Adipose tissue (tissue), 3 donors: ENCODE measurements around the gene PRDM5. TPM values are rescaled to one million over a fixed set of nuclear protein-coding genes. Genes with fewer than 3 reads are reported as not detected.

Experiments used
- H3K27ac ChIP-seq: one replicate; pipeline ENCODE4 v1.5.1; 2013; ENCODE audit warnings: low read depth, low read length
- WGBS, 3 donors: extraction: QIAGEN DNeasy Blood & Tissue Kit; methylation state at CpG; one replicate each; pipeline ENCODE4 v1.1.7; 2013; 5-methylcytosine and 5-hydroxymethylcytosine counted together
- polyA plus RNA-seq, 3 donors: library from polyadenylated mRNA; stranded (reverse); fragments of 200-250 nt; gene quantifications; one replicate each; pipeline ENCODE4 v1.2.3, GENCODE V29; 2013
- donor health status: healthy with polysubstance abuse.
- donor health status: Bipolar disorder and iron deficiency.
- donor health status: healthy.

The PRDM5 gene
- 1 to 10 TPM; 2.0 to 5.1 (median 3.0) TPM for polyA plus RNA-seq

GRCh38 chr4:120922381-120923206 is at the start of gene PRDM5:
PRDM5 (minus strand) TSS chr4:120922726; CDS start chr4:120922608, 118 bp downstream.
- peak within 1 kb of the TSS; percentile 66 for H3K27ac ChIP-seq
- 0 to 1% (median 1%) methylated on average over 70 to 86 of the region's 86 CpGs for WGBS, 3 donors

- 31 to 68% (median 63%) methylated on average over 1 of the region's 1 CpG for WGBS, 3 donors
- no peak overlapping the region for H3K27ac ChIP-seq
These were observed 49.4 kb upstream of the PRDM5 start for GRCh38 chr4:120971884-120972283.

GRCh38 chr4:120965938-120966337 is 43.4 kb upstream of the PRDM5 start:
- no peak overlapping the region for H3K27ac ChIP-seq
- 58 to 75% (median 75%) methylated on average over 4 of the region's 4 CpGs for WGBS, 3 donors

- 48 to 67% (median 56%) methylated on average over 1 of the region's 1 CpG for WGBS, 3 donors
- no peak overlapping the region for H3K27ac ChIP-seq
These were observed 42.1 kb upstream of the PRDM5 start for GRCh38 chr4:120964596-120964995.

- no peak overlapping the region for H3K27ac ChIP-seq
- 83 to 88% (median 84%) methylated on average over 4 of the region's 4 CpGs for WGBS, 3 donors
These were observed 40.9 kb upstream of the PRDM5 start for GRCh38 chr4:120963449-120963848.

- WGBS, 3 donors = 48 to 50% (median 50%) methylated on average over 2 of the region's 2 CpGs
These were observed 38.2 kb upstream of the PRDM5 start for GRCh38 chr4:120960656-120961267.

GRCh38 chr4:120948382-120948781 is 25.9 kb upstream of the PRDM5 start:
- WGBS, 3 donors = 56 to 72% (median 56%) methylated on average over 4 of the region's 4 CpGs
- H3K27ac ChIP-seq = no peak overlapping the region

More at GRCh38 chr4:120960656-120961267, 38.2 kb upstream of the PRDM5 start:
- no peak overlapping the region for H3K27ac ChIP-seq

GRCh38 chr4:120942776-120943175 is 20.2 kb upstream of the PRDM5 start:
- WGBS, 3 donors = 36 to 72% (median 58%) methylated on average over 3 of the region's 3 CpGs
- no peak overlapping the region for H3K27ac ChIP-seq

GRCh38 chr4:120940547-120940946 is 18.0 kb upstream of the PRDM5 start:
- WGBS, 3 donors = 79 to 96% (median 94%) methylated on average over 2 of the region's 2 CpGs
- H3K27ac ChIP-seq = no peak overlapping the region

- H3K27ac ChIP-seq = no peak overlapping the region
These were observed 17.2 kb upstream of the PRDM5 start for GRCh38 chr4:120939693-120940092.

- WGBS, 3 donors = 16 to 80% (median 75%) methylated on average over 1 of the region's 1 CpG
- H3K27ac ChIP-seq = no peak overlapping the region
These were observed 7.3 kb upstream of the PRDM5 start for GRCh38 chr4:120929847-120930246.

GRCh38 chr4:120927801-120928409 is 5.4 kb upstream of the PRDM5 start:
- no peak overlapping the region for H3K27ac ChIP-seq

- WGBS, 3 donors = 92 to 99% (median 94%) methylated on average over 3 of the region's 3 CpGs
- H3K27ac ChIP-seq = no peak overlapping the region
These were observed 4.0 kb upstream of the PRDM5 start for GRCh38 chr4:120926358-120927025.

- no peak overlapping the region for H3K27ac ChIP-seq
- 86 to 93% (median 91%) methylated on average over 3 of the region's 3 CpGs for WGBS, 3 donors
These were observed 2.4 kb upstream of the PRDM5 start for GRCh38 chr4:120924931-120925330.

GRCh38 chr4:120923207-120923522 is 639 bp upstream of the PRDM5 start:
- WGBS, 3 donors = 10 to 18% (median 13%) methylated on average over 12 of the region's 12 CpGs
- H3K27ac ChIP-seq = no peak overlapping the region

- WGBS, 3 donors = 2 to 5% (median 3%) methylated on average over 45 to 51 of the region's 51 CpGs
These were observed 808 bp downstream of the PRDM5 start for GRCh38 chr4:120921456-120922380.

GRCh38 chr4:120920666-120921065 is 1.9 kb downstream of the PRDM5 start:
- 45 to 85% (median 84%) methylated on average over 2 of the region's 2 CpGs for WGBS, 3 donors
- H3K27ac ChIP-seq = no peak overlapping the region

More at GRCh38 chr4:120921456-120922380, 808 bp downstream of the PRDM5 start:
- peak overlapping the region; percentile 66 for H3K27ac ChIP-seq

- H3K27ac ChIP-seq = peak overlapping the region; percentile 6
- WGBS, 3 donors = 65 to 100% (median 92%) methylated on average over 1 of the region's 1 CpG
These were observed 3.2 kb downstream of the PRDM5 start for GRCh38 chr4:120919358-120919757.
